GM12878 (cell line): ENCODE results near the gene PITPNC1. TPM values are rescaled to one million over a fixed set of nuclear protein-coding genes. Genes with fewer than 3 reads are reported as not detected.
A peak's percentile ranks its signal among the peaks of the same experiment; 100 is the strongest.

ENCODE experiments used
- ATAC-seq: fragments of 200-7000 bp; cut with Tn5 transposase; 3 replicates; pipeline ENCODE4 v1.9.1; 2020; ENCODE audit warnings: mild to moderate bottlenecking, moderate library complexity
- BruUV-seq: library from RNA; stranded (reverse); fragments of 400-500 nt; replicated peaks from 2 replicates; lab custom pipeline; 2021; lab: Mats Ljungman, UMichigan
- CTCF ChIA-PET: fragments of 300-600 bp; sonication (Branson Sonifier 250); formaldehyde crosslinking; extraction: SDS; loops from one replicate; lab custom pipeline; 2021; ENCODE audit warnings: inconsistent platforms; lab: Yijun Ruan, JAX
- POLR2A ChIA-PET: fragments of 350-600 bp; formaldehyde crosslinking; extraction: SDS; loops from one replicate; lab custom pipeline; 2021; ENCODE audit warnings: inconsistent platforms; lab: Charles Lee
- RAD21 ChIA-PET: fragments of 300-600 bp; sonication (Branson Sonifier 250); formaldehyde crosslinking; loops from one replicate; lab custom pipeline; 2023; ENCODE audit warnings: antibody characterized with exemption; ENCODE audit not compliant: unreplicated experiment; lab: Charles Lee
- SMC1A ChIA-PET: fragments of 300-600 bp; sonication (Branson Sonifier 250); formaldehyde crosslinking; loops from one replicate; lab custom pipeline; 2023; ENCODE audit not compliant: unreplicated experiment, uncharacterized antibody; lab: Charles Lee
- DNase-seq: peaks from one replicate; pipeline ENCODE4 v3.0.0-alpha.2; 2011; ENCODE audit warnings: low read depth, low spot score
- FAIRE-seq: peaks from 3 replicates; lab custom pipeline; 2011; peaks lifted over from hg19 to GRCh38; lab: Jason Lieb, UNC
- H2AFZ ChIP-seq: 2 replicates; pipeline ENCODE4 v1.6.0; 2011; ENCODE audit warnings: low read depth, low read length, control low read depth; ENCODE audit not compliant: control insufficient read depth
- H3K27ac ChIP-seq: 2 replicates; pipeline ENCODE4 v1.5.1; 2011; ENCODE audit warnings: control low read depth; ENCODE audit not compliant: control insufficient read depth, insufficient read depth
- H3K27me3 ChIP-seq, 2 experiments: replicated peaks in 1 of 2; 2 replicates each; pipeline versions ENCODE4 v1.6.0 to v1.6.1; 2011; ENCODE audit warnings: low read length in 1 of 2; ENCODE audit not compliant: control insufficient read depth in 2 of 2, insufficient read depth in 2 of 2
- H3K36me3 ChIP-seq, 2 experiments: 2 replicates each; pipeline ENCODE4 v1.5.1; 2011; ENCODE audit warnings: low read length in 1 of 2; ENCODE audit not compliant: control insufficient read depth in 2 of 2, insufficient read depth in 2 of 2
- H3K4me1 ChIP-seq: 2 replicates; pipeline ENCODE4 v1.6.1; 2011; ENCODE audit warnings: mild to moderate bottlenecking, low read length, moderate library complexity, mixed read lengths; ENCODE audit not compliant: control insufficient read depth, insufficient read depth
- H3K4me2 ChIP-seq: 2 replicates; pipeline ENCODE4 v1.6.0; 2011; ENCODE audit warnings: control low read depth; ENCODE audit not compliant: control insufficient read depth, insufficient read depth
- H3K4me3 ChIP-seq: fragments of 200-600 bp; sonication (generic); 2 replicates; pipeline ENCODE4 v1.5.1; 2016
- H3K79me2 ChIP-seq: 2 replicates; pipeline ENCODE4 v1.6.0; 2011; ENCODE audit warnings: low read length; ENCODE audit not compliant: control insufficient read depth, insufficient read depth
- H3K9ac ChIP-seq: 2 replicates; pipeline ENCODE4 v1.8.0; 2011; ENCODE audit warnings: low read length, control low read depth, mixed read lengths; ENCODE audit not compliant: control insufficient read depth, insufficient read depth
- H3K9me3 ChIP-seq: replicated peaks from 3 replicates; pipeline ENCODE4 v1.5.1; 2011; ENCODE audit warnings: mild to moderate bottlenecking, low read length; ENCODE audit not compliant: control insufficient read depth, insufficient read depth
- H4K20me1 ChIP-seq: 2 replicates; pipeline ENCODE4 v1.6.0; 2011; ENCODE audit not compliant: control insufficient read depth, insufficient read depth
- CBFB ChIP-seq: IDR thresholded peaks from 2 replicates; pipeline ENCODE4 v1.6.1; 2016; ENCODE audit warnings: antibody characterized with exemption, low read depth
- CREM ChIP-seq: IDR thresholded peaks from 2 replicates; pipeline ENCODE4 v1.6.1; 2014; ENCODE audit warnings: antibody characterized with exemption, low read depth
- CTCF ChIP-seq, 3 experiments: IDR thresholded peaks in 2 of 3; conservative IDR thresholded peaks in 1 of 3; 2 replicates each; pipeline ENCODE4 v1.5.1; 2011; ENCODE audit warnings: low read depth in 3 of 3, low read length in 3 of 3, mild to moderate bottlenecking in 3 of 3, control low read depth in 2 of 3, moderate library complexity in 2 of 3, inconsistent platforms in 1 of 3, mixed read lengths in 1 of 3; ENCODE audit not compliant: control insufficient read depth in 2 of 3, insufficient read depth in 1 of 3; ENCODE audit errors: extremely low read depth in 1 of 3
- EED ChIP-seq: sonication (generic); IDR thresholded peaks from 2 replicates; pipeline ENCODE4 v1.6.1; 2016; ENCODE audit warnings: antibody characterized with exemption, low read depth
- GABPA ChIP-seq: IDR thresholded peaks from 2 replicates; pipeline ENCODE4 v1.6.1; 2014; ENCODE audit warnings: antibody characterized with exemption, low read depth, mild to moderate bottlenecking, inconsistent platforms
- POLR2AphosphoS5 ChIP-seq: IDR thresholded peaks from 2 replicates; pipeline ENCODE4 v1.6.1; 2011; ENCODE audit warnings: mild to moderate bottlenecking, low read length, inconsistent platforms
- RELA ChIP-seq: fragments of 450-650 bp; IDR thresholded peaks from 2 replicates; pipeline ENCODE4 v1.8.0; 2014; ENCODE audit warnings: borderline replicate concordance; ENCODE audit not compliant: partially characterized antibody
- TARDBP ChIP-seq: IDR thresholded peaks from 2 replicates; pipeline ENCODE4 v1.6.1; 2016; ENCODE audit warnings: borderline replicate concordance
- ZSCAN29 ChIP-seq: fragments of 450-650 bp; IDR thresholded peaks from 2 replicates; pipeline ENCODE4 v1.6.1; 2017; ENCODE audit warnings: mild to moderate bottlenecking, moderate library complexity
- ZZZ3 ChIP-seq: IDR thresholded peaks from 2 replicates; pipeline ENCODE4 v1.6.1; 2011; ENCODE audit warnings: low read depth; ENCODE audit not compliant: control insufficient read depth, insufficient read length
- whole genome bisulfite sequencing: methylation state at CpG from one replicate; pipeline ENCODE4 v1.1.6; 2016; ENCODE audit warnings: low lambda C conversion rate; ENCODE audit not compliant: insufficient replicate concordance, insufficient coverage; ENCODE audit errors: missing lambda C conversion rate; 5-methylcytosine and 5-hydroxymethylcytosine counted together
- in situ Hi-C: fragments of 300-500 bp; cut with MboI; formaldehyde crosslinking; loops from 9 replicates; pipeline ENCODE4 v1.14.3; 2018; ENCODE audit warnings: mixed read lengths
- intact Hi-C: fragments of 100-400 bp; cut with micrococcal nuclease; formaldehyde crosslinking; loops from one replicate; pipeline ENCODE4 v1.14.2; 2022; ENCODE audit not compliant: unreplicated experiment
- polyA plus RNA-seq, 11 experiments: library from polyadenylated mRNA; depleted of rRNA in 4 of 11; unstranded in 6 of 11; stranded (reverse) in 5 of 11; fragments of >200 nt; fragmentation: Nextera tagmentation in 4 of 11; fragmentation: Illumina TruSeq in 1 of 11; extraction: Ambion mirVana in 4 of 11; extraction: Trizol in 1 of 11; gene quantifications; 1 replicate in 1 of 11; 2 replicates in 10 of 11; pipeline versions ENCODE4 v1.2.1 to v1.2.3, GENCODE V29; 2011 to 2016; ENCODE audit warnings: inconsistent platforms in 2 of 11, missing spikeins in 2 of 11, low read depth in 1 of 11
- total RNA-seq, 4 experiments: library from RNA; depleted of rRNA in 3 of 4; stranded (reverse); fragments of >200 nt in 3 of 4; fragmentation: Illumina TruSeq in 1 of 4; extraction: Trizol in 1 of 4; gene quantifications; 2 replicates each; pipeline versions ENCODE4 v1.2.1 to v1.2.3, GENCODE V29; 2013 to 2021
- TF ChIP-seq, protein P1 (sequence below): IDR thresholded peaks from 2 replicates; pipeline ENCODE4 v1.6.1; 2012; ENCODE audit warnings: improper control_type of control experiment, low read depth, low read length; ENCODE audit not compliant: insufficient replicate concordance
- TF ChIP-seq, protein P2 (sequence below): fragments of 450-650 bp; IDR thresholded peaks from 2 replicates; pipeline ENCODE4 v1.6.1; 2018; ENCODE audit warnings: borderline replicate concordance, mild to moderate bottlenecking; ENCODE audit not compliant: partially characterized antibody

PITPNC1 gene
- total and polyA plus RNA-seq, 10 of the 15 experiments (the other 5 are each of a cell fraction or from before 2014, with no cell fraction given) = 12.2 to 62.4 (median 47.3) TPM

- H3K79me2 ChIP-seq = peaks cover 22% of the 10 kb centered on the region
- intact Hi-C loops (no loop called here), in situ Hi-C loops (loop anchor here (25.0 kb wide), 1 partner anchor 728 kb away; no protein-coding TSS in a partner anchor)
- POLR2A ChIA-PET = interaction anchor here (0.7 to 1.4 kb wide), 2 partner anchors 9 to 13 kb away, joined by 3 read pairs; no protein-coding TSS in a partner anchor
- H3K4me3 ChIP-seq = no peak overlapping the region
- no peaks in the 10 kb centered on the region for H3K27me3 ChIP-seq
- H3K4me1 ChIP-seq = peaks cover 10% of the 10 kb centered on the region
- WGBS = 10% methylated on average over 7 of the region's 7 CpGs
- peak overlapping the region; percentile 71 for H2AFZ ChIP-seq
- CTCF ChIA-PET = interaction anchor here (0.7 to 1.2 kb wide), 5 partner anchors 9 to 278 kb away, joined by 3 to 5 read pairs (median 4); no protein-coding TSS in a partner anchor
- no peaks in the 10 kb centered on the region for H4K20me1 ChIP-seq
- ATAC-seq = no peak; the same call in 2 of the 3 replicates
- no TSS peak for BruUV-seq
- no peak overlapping the region for H3K9ac ChIP-seq
- peak overlapping the region; percentile 61 for H3K27ac ChIP-seq
- SMC1A ChIA-PET = interaction anchor here (0.8 to 1.8 kb wide), 7 partner anchors 9 to 27 kb away, joined by 3 to 8 read pairs (median 4); no protein-coding TSS in a partner anchor
- RAD21 ChIA-PET = interaction anchor here (0.7 kb wide), 2 partner anchors 62 to 280 kb away, joined by 3 read pairs; no protein-coding TSS in a partner anchor
- H3K36me3 ChIP-seq = peaks cover 0 to 9% of the 10 kb centered on the region in 2 experiments; a peak in 1 of 4 replicates
- no peak for DNase-seq
- no peaks in the 10 kb centered on the region; the same call in 2 of the 3 replicates for H3K9me3 ChIP-seq
- H3K4me2 ChIP-seq = peak overlapping the region; percentile 54
- no peak for FAIRE-seq
- TF ChIP-seq POLR2AphosphoS5 = no peak
- TF ChIP-seq GABPA = no peak
- no peak for TF ChIP-seq CTCF (IDR thresholded peaks at IDR 0.05 in 2 of 3, conservative IDR thresholded peaks at IDR 0.05 in 1 of 3; ENCODE audit: control insufficient read depth in 2 of 3, extremely low read depth in 1 of 3, insufficient read depth in 1 of 3, low read depth in 3 of 3, low read length in 3 of 3)
- no peak for TF ChIP-seq EED
- TF ChIP-seq CREM = no peak
- TF ChIP-seq, protein P1, sequence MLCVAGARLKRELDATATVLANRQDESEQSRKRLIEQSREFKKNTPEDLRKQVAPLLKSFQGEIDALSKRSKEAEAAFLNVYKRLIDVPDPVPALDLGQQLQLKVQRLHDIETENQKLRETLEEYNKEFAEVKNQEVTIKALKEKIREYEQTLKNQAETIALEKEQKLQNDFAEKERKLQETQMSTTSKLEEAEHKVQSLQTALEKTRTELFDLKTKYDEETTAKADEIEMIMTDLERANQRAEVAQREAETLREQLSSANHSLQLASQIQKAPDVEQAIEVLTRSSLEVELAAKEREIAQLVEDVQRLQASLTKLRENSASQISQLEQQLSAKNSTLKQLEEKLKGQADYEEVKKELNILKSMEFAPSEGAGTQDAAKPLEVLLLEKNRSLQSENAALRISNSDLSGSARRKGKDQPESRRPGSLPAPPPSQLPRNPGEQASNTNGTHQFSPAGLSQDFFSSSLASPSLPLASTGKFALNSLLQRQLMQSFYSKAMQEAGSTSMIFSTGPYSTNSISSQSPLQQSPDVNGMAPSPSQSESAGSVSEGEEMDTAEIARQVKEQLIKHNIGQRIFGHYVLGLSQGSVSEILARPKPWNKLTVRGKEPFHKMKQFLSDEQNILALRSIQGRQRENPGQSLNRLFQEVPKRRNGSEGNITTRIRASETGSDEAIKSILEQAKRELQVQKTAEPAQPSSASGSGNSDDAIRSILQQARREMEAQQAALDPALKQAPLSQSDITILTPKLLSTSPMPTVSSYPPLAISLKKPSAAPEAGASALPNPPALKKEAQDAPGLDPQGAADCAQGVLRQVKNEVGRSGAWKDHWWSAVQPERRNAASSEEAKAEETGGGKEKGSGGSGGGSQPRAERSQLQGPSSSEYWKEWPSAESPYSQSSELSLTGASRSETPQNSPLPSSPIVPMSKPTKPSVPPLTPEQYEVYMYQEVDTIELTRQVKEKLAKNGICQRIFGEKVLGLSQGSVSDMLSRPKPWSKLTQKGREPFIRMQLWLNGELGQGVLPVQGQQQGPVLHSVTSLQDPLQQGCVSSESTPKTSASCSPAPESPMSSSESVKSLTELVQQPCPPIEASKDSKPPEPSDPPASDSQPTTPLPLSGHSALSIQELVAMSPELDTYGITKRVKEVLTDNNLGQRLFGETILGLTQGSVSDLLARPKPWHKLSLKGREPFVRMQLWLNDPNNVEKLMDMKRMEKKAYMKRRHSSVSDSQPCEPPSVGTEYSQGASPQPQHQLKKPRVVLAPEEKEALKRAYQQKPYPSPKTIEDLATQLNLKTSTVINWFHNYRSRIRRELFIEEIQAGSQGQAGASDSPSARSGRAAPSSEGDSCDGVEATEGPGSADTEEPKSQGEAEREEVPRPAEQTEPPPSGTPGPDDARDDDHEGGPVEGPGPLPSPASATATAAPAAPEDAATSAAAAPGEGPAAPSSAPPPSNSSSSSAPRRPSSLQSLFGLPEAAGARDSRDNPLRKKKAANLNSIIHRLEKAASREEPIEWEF = no peak
- TF ChIP-seq ZZZ3 = no peak
- TF ChIP-seq RELA = no peak
- no peak for TF ChIP-seq CBFB
- TF ChIP-seq ZSCAN29 = no peak
- TF ChIP-seq, protein P2, sequence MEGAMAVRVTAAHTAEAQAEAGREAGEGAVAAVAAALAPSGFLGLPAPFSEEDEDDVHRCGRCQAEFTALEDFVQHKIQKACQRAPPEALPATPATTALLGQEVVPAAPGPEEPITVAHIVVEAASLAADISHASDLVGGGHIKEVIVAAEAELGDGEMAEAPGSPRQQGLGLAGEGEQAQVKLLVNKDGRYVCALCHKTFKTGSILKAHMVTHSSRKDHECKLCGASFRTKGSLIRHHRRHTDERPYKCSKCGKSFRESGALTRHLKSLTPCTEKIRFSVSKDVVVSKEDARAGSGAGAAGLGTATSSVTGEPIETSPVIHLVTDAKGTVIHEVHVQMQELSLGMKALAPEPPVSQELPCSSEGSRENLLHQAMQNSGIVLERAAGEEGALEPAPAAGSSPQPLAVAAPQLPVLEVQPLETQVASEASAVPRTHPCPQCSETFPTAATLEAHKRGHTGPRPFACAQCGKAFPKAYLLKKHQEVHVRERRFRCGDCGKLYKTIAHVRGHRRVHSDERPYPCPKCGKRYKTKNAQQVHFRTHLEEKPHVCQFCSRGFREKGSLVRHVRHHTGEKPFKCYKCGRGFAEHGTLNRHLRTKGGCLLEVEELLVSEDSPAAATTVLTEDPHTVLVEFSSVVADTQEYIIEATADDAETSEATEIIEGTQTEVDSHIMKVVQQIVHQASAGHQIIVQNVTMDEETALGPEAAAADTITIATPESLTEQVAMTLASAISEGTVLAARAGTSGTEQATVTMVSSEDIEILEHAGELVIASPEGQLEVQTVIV = no peak
- TF ChIP-seq TARDBP = no peak
These were observed 63.4 kb downstream of the PITPNC1 start for GRCh38 chr17:67440277-67441051.
